HG03175 (cell line): ENCODE data around the gene ALKBH7.
"Not testable (repeated sequence)": the region's sequence is repeated elsewhere in the genome, so short reads cannot be mapped to it uniquely, and the experiment has no call there.

Source experiments
- ATAC-seq: cut with Tn5 transposase; IDR thresholded peaks from one replicate; pipeline ENCODE4 v1.9.1; 2021; ENCODE audit warnings: mild to moderate bottlenecking, moderate library complexity; ENCODE audit not compliant: unreplicated experiment

Gene ALKBH7

GRCh38 chr19:6394831-6395230 is 22.2 kb downstream of the ALKBH7 start:
- no peak for ATAC-seq

GRCh38 chr19:6396305-6396704 is 23.7 kb downstream of the ALKBH7 start:
- ATAC-seq = no peak

DNA sequence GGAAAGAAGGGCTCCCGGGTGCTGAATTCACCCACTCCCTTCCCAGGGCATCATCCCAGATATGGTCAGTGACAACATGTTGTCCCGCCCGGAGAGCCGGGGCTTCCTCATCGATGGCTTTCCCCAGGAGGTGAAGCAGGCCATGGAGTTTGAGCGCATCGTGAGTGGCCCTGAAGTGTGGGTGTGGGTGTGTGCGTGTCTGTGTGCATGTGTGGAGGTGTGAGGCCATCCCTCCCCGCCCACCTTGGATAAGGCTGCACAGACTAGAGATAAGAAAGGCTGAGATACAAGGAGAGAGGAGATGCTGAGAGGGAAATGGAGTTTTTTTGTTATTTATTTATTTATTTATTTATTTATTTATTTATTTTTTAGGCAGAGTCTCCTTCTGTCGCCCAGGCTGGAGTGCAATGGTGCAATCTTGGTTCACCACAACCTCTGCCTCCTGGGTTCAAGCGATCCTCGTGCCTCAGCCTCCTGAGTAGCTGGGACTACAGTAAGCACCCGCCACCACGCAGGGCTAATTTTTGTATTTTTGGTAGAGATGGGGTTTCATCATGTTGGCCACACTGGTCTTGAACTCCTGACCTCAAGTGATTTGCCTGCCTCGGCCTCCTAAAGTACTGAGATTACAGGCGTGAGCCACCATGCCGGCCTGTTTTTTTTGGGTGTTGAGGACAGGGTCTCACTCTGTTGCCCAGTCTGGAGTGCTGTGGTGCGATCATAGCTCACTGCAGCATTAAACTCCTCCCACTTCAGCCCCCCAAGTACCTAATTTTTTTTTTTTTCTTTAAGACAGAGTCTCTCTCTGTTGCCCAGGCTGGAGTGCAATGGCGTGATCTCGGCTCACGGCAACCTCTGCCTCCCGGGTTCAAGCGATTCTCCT is 27.7 kb downstream of the ALKBH7 start:
- not testable (repeated sequence) for ATAC-seq

- ATAC-seq = no peak
Observed at GRCh38 chr19:6402058-6402457, 29.5 kb downstream of the ALKBH7 start.

DNA sequence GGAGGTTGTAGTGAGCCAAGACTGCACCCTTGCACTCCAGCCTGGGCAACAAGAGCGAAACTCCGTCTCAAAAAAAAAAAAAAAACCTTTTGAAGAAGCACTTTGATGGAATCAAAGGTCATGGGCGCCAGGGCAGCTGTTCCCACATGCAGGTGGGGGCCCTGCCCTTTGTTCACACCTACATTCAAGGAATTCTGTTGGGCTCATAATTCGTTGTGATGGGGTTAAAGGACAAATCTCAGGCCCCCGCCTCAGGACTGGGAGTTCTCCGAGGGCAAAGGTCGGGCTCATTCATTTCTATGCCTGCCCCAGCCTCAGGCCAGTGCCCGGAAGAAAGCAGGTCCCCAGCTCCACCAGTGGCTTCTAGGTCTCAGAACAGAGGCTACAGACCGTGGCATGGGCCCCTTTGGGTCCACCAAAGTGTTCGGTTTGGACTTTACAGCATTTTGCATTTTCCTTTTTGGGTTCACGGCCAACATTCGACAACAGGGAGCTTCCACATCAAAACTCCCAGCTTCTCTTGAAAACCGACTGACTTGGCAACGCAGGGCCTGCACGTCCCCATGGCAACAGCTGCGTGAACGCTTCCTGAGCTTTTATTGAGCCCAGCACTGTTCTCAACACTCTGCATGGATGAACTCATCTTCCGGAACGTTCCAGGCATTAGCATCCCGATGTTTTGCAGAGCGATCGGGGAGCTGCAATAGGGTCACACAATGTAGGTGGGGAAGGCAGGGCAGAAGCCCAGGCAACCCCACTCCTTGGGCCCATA is 30.4 kb downstream of the ALKBH7 start:
- ATAC-seq = no peak

DNA sequence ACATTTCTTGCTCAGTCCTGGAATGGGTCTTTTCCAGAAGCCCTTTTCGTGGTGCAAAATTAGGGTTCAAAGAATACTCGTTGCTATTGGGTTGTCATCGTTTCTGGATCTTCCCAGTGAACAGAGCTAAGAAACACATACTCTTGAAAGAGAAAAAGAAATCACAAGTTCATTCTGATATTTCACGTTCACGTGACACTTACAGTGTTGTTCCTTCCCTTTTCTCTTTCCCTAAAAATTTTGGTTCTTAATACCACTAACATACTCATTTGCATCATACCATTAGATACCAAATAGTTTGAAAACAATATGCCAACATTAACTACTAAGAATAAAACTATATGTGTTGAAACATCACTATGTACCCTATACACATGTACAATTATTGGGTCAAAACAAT is 33.8 kb downstream of the ALKBH7 start:
- ATAC-seq = no peak

DNA sequence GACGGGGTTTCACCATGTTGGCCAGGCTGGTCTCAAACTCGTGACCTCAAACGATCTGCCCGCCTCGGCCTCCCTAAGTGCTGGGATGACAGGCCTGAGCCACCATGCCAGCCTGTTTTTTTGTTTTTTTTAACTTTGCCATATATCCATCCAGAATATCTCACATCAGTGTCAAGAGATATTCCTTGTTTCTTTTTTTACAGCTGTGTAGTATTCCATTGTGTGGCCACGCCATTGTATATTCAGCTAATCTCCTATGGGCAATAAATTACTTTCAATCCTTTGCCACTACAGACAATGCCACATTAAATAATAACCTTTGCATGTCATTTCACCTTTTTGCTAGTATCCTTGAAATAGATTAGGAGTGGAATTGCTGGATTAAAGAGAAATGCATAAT is 36.8 kb downstream of the ALKBH7 start:
- no peak for ATAC-seq

- ATAC-seq = no peak
Observed at GRCh38 chr19:6412061-6412446, 39.5 kb downstream of the ALKBH7 start.

- no peak for ATAC-seq
Observed at GRCh38 chr19:6412447-6413091, 40.0 kb downstream of the ALKBH7 start.

DNA sequence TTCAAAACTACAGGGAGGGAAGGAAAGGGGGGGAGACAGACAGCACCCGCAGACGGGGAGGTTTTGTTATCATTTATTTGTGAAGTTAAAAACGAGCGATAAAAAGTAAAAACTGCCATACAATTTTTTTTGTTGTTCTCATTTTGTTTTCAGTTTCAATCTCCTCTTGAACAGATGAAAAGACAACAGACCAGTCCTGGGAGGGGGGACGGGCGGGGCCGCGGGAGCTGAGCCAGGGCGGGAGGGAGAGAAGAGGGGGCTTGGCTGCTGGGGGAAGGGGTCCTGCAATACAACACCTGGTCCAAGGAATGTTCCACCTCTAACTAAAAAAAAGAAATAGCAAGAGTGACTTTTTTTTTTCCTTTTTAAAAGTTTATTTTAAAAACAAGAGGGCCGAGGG is 40.7 kb downstream of the ALKBH7 start:
- ATAC-seq = no peak

- ATAC-seq = no peak
Observed at GRCh38 chr19:6413721-6414643, 41.4 kb downstream of the ALKBH7 start.

DNA sequence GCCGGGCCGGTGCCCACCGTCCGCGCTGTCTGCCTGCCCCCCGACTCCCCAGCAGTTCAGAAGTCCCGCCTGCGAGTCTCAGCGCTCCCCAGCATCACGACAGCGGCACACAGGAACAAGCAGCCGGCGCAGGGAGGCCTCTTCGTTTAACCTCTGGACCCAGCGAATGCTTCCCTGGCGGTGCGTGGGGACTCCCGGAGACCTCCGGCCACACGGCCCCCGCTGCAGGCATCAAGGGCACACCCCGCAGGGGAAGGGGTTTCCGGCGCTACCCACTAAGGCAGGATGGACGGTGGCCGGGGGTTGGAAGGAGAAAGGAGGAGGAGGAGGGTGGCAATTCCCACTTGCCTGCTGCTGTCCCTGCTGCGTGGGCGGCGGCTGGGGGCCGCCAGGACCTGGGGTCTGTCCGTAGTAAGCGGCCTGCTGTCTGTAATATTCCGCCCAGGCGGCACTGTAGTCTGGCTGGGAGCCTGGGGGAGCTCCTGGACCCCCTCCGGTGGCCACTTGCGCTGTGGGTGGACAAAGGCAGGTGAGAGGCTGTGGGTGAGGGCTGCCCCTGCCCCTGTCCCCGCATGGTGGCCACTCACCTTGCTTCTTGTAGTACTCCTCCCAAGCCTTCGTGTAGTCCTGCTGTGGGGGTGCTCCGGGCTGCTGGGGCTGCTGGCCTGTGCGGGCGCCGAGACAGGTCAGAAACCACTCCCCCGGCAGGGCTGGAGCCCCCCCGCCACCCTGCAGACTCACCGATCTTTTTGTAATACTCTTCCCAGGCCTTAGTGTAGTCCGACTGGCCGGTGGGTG is 42.4 kb downstream of the ALKBH7 start:
- no peak for ATAC-seq

GRCh38 chr19:6415591-6416190 is 43.1 kb downstream of the ALKBH7 start:
- ATAC-seq = no peak

DNA sequence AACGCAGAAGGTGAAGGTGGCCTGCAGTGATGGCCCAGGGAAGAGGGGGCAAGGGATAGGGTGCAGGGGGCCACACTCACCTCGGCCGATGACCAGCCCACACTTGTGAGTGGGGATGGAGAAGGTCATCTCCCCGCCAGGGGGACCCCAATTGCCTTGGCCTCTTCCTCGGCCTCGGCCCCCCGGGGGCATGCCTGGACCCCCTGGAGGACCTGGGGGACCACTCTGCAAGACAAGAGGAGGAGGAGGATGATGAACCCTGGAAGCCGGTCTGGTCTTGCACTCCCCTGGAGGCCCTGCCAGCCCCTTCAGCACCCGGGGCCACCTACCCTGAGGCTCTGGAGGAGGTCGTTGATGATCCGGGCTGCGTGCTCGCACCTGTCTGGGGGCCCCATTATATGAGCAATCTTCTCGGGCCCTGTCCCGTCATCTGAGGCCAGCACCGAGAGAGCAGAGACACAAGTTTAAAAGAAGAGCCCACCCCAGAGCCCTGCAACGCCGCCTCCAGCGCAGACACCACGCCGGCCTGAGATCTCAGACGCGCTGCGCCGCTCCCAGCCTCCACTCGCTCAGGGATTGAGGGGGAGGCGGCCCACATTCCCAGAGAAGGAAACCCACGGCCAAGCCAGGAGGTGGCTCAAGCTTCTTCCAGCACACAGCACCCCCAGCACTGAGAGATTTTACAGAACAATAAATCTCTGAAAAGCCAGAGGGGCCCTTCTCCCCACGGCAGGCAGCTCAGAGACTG is 44.2 kb downstream of the ALKBH7 start:
- ATAC-seq = no peak

DNA sequence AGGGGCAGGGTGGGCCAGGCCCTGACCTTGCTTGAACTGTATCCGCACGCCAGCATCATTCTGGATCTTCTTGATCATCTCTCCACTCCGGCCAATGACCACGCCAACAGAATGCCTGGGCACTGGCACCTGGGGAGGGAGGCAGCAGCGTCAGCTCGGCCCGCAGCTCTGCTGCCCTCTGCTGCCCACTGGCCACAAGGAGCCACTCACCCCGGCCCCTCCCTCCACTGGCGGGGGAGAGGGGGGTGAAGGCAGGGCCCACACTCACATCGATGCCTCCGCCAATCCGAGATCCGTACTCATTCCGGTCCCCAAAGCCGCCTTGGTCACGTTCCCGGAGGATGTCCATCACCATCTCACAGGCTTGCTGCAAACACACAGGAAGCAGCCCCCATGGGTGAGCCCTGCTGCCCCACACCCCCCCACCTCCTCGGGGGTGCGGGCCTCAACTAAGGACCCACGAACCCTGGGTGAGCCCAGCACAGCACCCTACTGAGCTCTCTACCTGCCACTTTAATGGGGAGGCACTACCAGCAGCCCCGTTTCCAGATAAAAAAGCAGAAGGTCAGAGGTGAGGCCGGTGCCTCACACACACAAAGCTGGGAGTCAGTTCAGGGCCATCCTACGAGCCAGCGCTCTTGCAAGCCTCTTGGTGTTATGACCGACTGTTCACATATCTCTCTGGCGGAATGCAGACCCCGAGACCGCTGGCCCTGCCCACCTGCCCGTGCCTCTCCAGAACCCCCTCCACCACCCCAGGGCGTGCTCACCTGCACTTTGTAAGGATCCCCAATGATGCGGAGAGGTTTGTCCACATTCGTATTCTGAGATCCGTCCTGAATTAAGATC is 45.3 kb downstream of the ALKBH7 start:
- ATAC-seq = no peak

DNA sequence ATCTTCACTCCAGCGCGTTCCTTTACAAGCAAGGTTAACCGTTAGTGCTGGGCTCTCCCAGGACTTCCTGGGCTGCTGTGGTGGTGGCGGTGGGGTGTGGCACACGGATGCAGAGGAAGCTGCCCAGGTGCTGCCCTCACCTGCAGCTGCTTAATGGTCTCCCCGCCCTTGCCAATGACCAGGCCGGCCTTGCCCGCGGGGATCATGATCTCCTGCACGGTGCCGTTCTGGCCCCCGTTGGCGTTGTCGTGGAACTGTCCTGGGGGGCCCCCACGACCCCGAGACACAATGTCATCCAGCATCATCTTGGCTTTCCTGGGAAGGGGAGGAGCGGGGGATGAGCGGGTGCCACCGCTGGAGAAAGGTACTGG is 46.0 kb downstream of the ALKBH7 start:
- no peak for ATAC-seq

GRCh38 chr19:6421075-6422014 is 48.8 kb downstream of the ALKBH7 start:
- no peak for ATAC-seq
